Stimulated activated CD4-positive, alpha-beta T cell treated with anti-CD3 and anti-CD28 coated beads, Interleukin-2, amount 100 ng/mL, for 4 hours (primary cell): ENCODE measurements around the gene AKIRIN2.
A peak's percentile ranks its signal among the peaks of the same experiment; 100 is the strongest.
"Not testable (repeated sequence)": the region's sequence is repeated elsewhere in the genome, so short reads cannot be mapped to it uniquely, and the experiment has no call there.

Source experiments
- DNase-seq: peaks from one replicate; pipeline ENCODE4 v3.0.0-alpha.2; 2020; ENCODE audit warnings: low read depth

AKIRIN2 gene

GRCh38 chr6:87718662-87719433 lies 16.8 kb upstream of the AKIRIN2 start:
- DNase-seq = no peak

- DNase-seq = no peak
Observed at GRCh38 chr6:87716928-87717614, 15.0 kb upstream of the AKIRIN2 start.

- no peak for DNase-seq
Observed at GRCh38 chr6:87714093-87714842, 12.2 kb upstream of the AKIRIN2 start.

GRCh38 chr6:87712713-87713112 lies 10.7 kb upstream of the AKIRIN2 start:
- DNase-seq = not testable (repeated sequence)

GRCh38 chr6:87710090-87710489 lies 8.1 kb upstream of the AKIRIN2 start:
- DNase-seq = no peak

- DNase-seq = not testable (repeated sequence)
Observed at GRCh38 chr6:87708581-87709427, 6.8 kb upstream of the AKIRIN2 start.

GRCh38 chr6:87706187-87706966 lies 4.3 kb upstream of the AKIRIN2 start:
- no peak for DNase-seq

GRCh38 chr6:87705070-87705691 lies 3.1 kb upstream of the AKIRIN2 start:
- no peak for DNase-seq

- DNase-seq = not testable (repeated sequence)
Observed at GRCh38 chr6:87703039-87703438, 1.0 kb upstream of the AKIRIN2 start.

- no peak for DNase-seq
Observed at GRCh38 chr6:87702589-87702945, 534 bp upstream of the AKIRIN2 start.

GRCh38 chr6:87701344-87701675 lies 723 bp downstream of the AKIRIN2 start:
- no peak for DNase-seq

GRCh38 chr6:87700397-87701343 lies 1.4 kb downstream of the AKIRIN2 start:
- DNase-seq = peak; percentile 23

GRCh38 chr6:87699576-87699975 lies 2.5 kb downstream of the AKIRIN2 start:
- DNase-seq = no peak

- DNase-seq = no peak
Observed at GRCh38 chr6:87698547-87699006, 3.5 kb downstream of the AKIRIN2 start.

- no peak for DNase-seq
Observed at GRCh38 chr6:87697581-87698546, 4.2 kb downstream of the AKIRIN2 start.

GRCh38 chr6:87696817-87697216 lies 5.2 kb downstream of the AKIRIN2 start:
- not testable (repeated sequence) for DNase-seq

GRCh38 chr6:87692086-87692485 lies 9.9 kb downstream of the AKIRIN2 start:
- DNase-seq = no peak

- no peak for DNase-seq
Observed at GRCh38 chr6:87690441-87690840, 11.6 kb downstream of the AKIRIN2 start.
